HG02623 (cell line): ENCODE measurements around the gene MMP20.
"Not testable (repeated sequence)": the region's sequence is repeated elsewhere in the genome, so short reads cannot be mapped to it uniquely, and the experiment has no call there.

ENCODE experiments used
- ATAC-seq: cut with Tn5 transposase; IDR thresholded peaks from one replicate; pipeline ENCODE4 v1.9.1; 2021; ENCODE audit warnings: moderate library complexity; ENCODE audit not compliant: unreplicated experiment

MMP20 gene, protein sequence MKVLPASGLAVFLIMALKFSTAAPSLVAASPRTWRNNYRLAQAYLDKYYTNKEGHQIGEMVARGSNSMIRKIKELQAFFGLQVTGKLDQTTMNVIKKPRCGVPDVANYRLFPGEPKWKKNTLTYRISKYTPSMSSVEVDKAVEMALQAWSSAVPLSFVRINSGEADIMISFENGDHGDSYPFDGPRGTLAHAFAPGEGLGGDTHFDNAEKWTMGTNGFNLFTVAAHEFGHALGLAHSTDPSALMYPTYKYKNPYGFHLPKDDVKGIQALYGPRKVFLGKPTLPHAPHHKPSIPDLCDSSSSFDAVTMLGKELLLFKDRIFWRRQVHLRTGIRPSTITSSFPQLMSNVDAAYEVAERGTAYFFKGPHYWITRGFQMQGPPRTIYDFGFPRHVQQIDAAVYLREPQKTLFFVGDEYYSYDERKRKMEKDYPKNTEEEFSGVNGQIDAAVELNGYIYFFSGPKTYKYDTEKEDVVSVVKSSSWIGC

GRCh38 chr11:102625177-102625576 is at the start of gene MMP20:
Gene MMP20 (minus strand): TSS chr11:102625332. CDS start chr11:102625319, 13 bp downstream.
- ATAC-seq, result no peak

- ATAC-seq, result peak; percentile 62
These were observed 44.5 kb upstream of the MMP20 start for GRCh38 chr11:102669664-102670063.

DNA sequence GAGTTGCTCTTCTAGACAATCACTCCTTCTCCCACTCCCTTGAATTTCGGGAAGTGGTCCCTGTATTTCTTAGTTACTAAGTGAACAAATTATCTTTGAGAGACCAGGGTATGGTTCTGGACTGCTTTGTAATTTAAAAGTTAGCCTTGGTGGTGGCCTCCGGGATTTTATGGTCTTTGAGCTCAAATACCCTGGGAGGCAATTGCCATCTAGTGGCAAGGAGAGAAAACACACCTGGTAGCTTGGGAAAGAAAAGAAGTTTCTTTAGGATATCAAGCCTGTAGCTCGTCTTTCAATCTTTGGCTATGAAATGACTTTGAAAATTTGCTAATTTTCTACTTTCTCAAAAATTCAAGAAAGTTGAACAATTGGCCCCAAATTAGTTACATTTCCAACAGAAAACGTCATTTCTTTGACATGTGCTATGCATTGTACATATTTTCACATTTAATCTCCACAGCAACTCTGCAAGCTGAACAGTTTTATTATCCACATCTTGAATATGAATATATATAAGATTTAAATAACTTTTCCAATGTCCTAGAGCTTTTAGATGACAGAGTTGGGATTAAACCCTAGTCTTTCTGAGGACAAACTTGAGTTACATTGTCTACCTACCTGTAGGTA is 41.3 kb upstream of the MMP20 start:
- peak; percentile 51 for ATAC-seq

- no peak for ATAC-seq
These were observed 39.0 kb upstream of the MMP20 start for GRCh38 chr11:102664001-102664752.

DNA sequence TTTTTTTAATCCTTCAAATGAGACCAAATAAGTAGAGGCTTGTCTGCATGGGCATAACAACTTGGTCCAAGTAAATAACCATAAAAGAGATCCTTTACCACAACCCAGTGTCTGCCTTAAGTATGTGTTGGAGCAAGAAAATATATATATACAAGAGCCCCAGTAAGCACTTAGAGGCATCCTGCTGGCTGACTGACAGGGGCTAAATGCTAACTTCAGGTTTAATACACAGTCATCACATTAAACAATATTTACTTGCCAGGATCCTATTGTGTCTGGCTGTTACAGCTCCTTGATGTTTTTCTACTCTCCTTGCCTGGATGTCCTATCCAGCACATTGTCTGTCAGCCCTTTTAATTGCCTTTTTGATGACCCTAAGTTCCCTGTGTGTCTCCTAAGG is 37.5 kb upstream of the MMP20 start:
- ATAC-seq, result no peak

GRCh38 chr11:102661040-102661439 is 35.9 kb upstream of the MMP20 start:
- ATAC-seq, result no peak

GRCh38 chr11:102656528-102656927 is 31.4 kb upstream of the MMP20 start:
- no peak for ATAC-seq

DNA sequence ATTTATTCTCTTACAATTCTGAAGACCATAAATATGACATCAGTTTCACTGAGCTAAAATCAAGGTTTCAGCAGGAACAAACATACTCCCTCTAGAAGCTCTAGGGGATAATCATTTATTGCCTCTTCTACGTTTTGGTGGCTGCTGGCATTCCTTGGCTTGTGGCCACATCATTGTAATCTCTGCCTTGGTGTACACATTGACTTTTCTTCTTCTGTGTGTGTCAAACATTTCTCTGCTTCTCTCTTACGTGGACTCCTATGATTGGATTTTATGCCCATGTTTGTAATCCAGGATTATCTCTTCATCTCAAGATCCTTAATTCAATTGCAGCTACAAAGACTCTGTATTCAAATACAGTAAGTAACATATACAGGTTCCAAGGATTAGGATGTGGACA is 30.4 kb upstream of the MMP20 start:
- no peak for ATAC-seq

- no peak for ATAC-seq
These were observed 29.6 kb upstream of the MMP20 start for GRCh38 chr11:102654761-102655160.

- no peak for ATAC-seq
These were observed 28.7 kb upstream of the MMP20 start for GRCh38 chr11:102653744-102654291.

- no peak for ATAC-seq
These were observed 22.3 kb upstream of the MMP20 start for GRCh38 chr11:102647430-102647829.

- ATAC-seq, result no peak
These were observed 18.8 kb upstream of the MMP20 start for GRCh38 chr11:102643941-102644340.

DNA sequence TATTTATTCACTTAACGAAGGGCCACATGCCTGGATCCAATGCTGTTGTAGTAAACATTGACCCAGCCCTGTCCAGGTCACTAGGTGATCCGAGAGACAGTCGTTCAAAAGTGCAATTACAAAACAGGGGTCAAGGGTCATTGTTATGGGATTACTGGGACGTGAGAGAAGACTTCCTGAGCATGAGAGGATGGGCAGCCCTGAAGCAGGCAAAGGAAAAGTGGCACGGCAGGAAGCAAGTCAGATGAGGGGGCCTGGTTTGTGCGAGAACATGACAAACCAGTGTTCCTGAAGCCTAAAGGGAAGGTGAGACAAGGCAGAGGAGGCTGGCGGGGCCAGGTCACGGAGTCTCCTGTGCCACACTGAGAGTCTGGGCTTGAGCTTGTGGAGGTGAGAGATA is 15.8 kb upstream of the MMP20 start:
- no peak for ATAC-seq

DNA sequence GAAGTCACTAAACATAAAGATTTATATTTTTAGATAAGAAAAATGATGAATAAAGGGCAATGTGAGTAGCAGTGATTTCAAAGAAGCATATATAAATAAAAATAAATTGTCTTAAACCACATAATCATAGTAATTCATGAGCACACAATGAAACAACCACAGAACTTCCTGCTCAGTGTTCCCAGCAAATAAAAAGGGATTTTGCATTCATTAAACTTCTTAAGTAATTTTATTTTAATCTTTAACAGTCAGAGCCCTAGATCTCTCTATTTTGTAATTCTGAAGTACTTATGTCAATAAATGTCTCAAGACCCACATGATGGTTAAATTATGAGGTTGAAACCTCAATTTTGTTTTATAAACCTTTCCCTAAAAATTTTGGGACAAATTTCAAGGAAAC is 14.5 kb upstream of the MMP20 start:
- no peak for ATAC-seq

DNA sequence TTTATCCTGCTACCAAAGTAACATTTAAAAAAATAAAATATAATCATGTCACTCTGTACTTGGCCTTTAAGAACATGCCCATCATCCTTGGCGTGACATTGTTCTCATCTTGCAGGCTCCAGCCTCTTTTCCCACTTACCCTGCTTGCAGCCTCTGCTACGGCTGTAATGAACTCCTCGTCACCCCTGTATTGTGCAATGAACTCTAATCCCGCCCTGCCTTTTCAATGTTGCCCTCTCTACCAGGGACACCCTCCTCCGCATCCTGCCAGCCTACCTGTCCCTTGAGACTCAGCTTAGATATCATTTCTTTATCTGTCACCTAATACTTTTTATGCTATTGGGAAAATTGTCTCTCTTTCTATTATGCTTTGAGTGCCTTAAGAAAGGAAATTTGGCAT is 12.6 kb upstream of the MMP20 start:
- ATAC-seq, result no peak

GRCh38 chr11:102633385-102634026 is 8.4 kb upstream of the MMP20 start:
- ATAC-seq, result no peak

DNA sequence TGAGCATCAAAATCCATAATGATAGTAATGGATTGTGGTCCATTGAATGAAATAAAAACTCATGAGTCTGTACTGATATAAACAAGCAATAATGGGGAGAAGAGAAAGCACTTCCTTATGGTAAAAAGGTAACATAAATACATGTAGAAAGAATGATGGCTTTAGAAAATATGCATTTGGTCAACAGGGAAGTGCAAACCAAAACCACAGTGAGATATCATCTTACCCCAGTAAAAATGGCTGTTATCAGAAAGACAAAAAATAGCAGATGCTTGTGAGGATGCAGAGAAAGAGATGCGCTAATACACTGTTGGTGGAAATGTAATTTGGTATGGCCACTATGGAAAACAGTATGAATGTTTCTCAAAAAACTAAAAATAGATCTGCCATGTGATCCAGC is 6.9 kb upstream of the MMP20 start:
- ATAC-seq, result no peak

- ATAC-seq, result no peak
These were observed 5.7 kb upstream of the MMP20 start for GRCh38 chr11:102630598-102631448.

- ATAC-seq, result not testable (repeated sequence)
These were observed 4.8 kb upstream of the MMP20 start for GRCh38 chr11:102629908-102630307.

DNA sequence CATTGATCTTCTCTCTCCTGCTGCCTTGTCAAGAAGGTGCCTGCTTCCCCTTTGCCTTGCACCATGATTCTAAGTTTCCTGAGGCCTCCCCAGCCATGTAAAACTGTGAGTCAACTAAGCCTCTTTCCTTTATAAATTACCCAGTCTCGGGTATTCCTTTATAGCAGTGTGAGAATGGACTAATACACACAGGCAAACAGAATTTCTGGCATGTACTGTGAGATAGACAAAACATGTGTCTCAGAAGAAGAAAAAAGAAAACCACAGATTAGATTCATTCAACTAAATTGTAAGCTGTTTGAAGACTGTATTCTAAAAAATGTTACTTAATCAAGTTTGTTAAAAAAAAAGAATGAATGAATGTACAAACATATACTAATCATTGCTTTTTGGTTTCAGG is 1.5 kb upstream of the MMP20 start:
- ATAC-seq, result no peak
